H9 (cell line): ENCODE results near the gene PEX14. TPM values are rescaled to one million over a fixed set of nuclear protein-coding genes. Genes with fewer than 3 reads are reported as not detected.

Experiments used
- DNase-seq: peaks from one replicate; pipeline ENCODE4 v3.0.0-alpha.2; 2017
- H2AFZ ChIP-seq: one replicate; pipeline ENCODE4 v1.6.1; 2013; ENCODE audit warnings: mild to moderate bottlenecking, low read length, control low read depth, moderate library complexity
- H2AK5ac ChIP-seq: 2 replicates; pipeline ENCODE4 v1.6.1; 2013; ENCODE audit warnings: low read length, control low read depth, mixed read lengths; ENCODE audit not compliant: insufficient read length
- H2BK120ac ChIP-seq: one replicate; pipeline ENCODE4 v1.6.1; 2013; ENCODE audit warnings: low read depth, mild to moderate bottlenecking, low read length, control low read depth, inconsistent platforms; ENCODE audit not compliant: poor library complexity, severe bottlenecking
- H2BK12ac ChIP-seq: 2 replicates; pipeline ENCODE4 v1.6.1; 2013; ENCODE audit warnings: low read length, control low read depth, mixed read lengths, low read depth; ENCODE audit not compliant: insufficient read length
- H2BK15ac ChIP-seq: 2 replicates; pipeline ENCODE4 v1.6.1; 2013; ENCODE audit warnings: low read depth, low read length, control low read depth
- H2BK20ac ChIP-seq: one replicate; pipeline ENCODE4 v1.6.1; 2013; ENCODE audit warnings: low read depth, mild to moderate bottlenecking, low read length, control low read depth, inconsistent platforms; ENCODE audit not compliant: poor library complexity, severe bottlenecking
- H2BK5ac ChIP-seq: 2 replicates; pipeline ENCODE4 v1.6.1; 2013; ENCODE audit warnings: low read length, control low read depth, mixed read lengths; ENCODE audit not compliant: insufficient read length
- H3K14ac ChIP-seq: 2 replicates; pipeline ENCODE4 v1.6.1; 2013; ENCODE audit warnings: low read length, control low read depth; ENCODE audit not compliant: insufficient read depth
- H3K18ac ChIP-seq: 2 replicates; pipeline ENCODE4 v1.6.1; 2013; ENCODE audit warnings: low read depth, mild to moderate bottlenecking, mixed read lengths, low read length, control low read depth; ENCODE audit not compliant: insufficient read length
- H3K23ac ChIP-seq: 2 replicates; pipeline ENCODE4 v1.6.1; 2013; ENCODE audit warnings: low read length, control low read depth, mixed read lengths, low read depth; ENCODE audit not compliant: insufficient read length
- H3K23me2 ChIP-seq: 2 replicates; pipeline ENCODE4 v1.6.1; 2013; ENCODE audit warnings: low read depth, mild to moderate bottlenecking, mixed read lengths, low read length, control low read depth; ENCODE audit not compliant: insufficient read length, poor library complexity, severe bottlenecking
- H3K27ac ChIP-seq: 2 replicates; pipeline ENCODE4 v1.5.1; 2013; ENCODE audit warnings: low read length, control low read depth, mixed read lengths, low read depth; ENCODE audit not compliant: insufficient read length
- H3K27me3 ChIP-seq: 2 replicates; pipeline ENCODE4 v1.6.1; 2013; ENCODE audit warnings: low read length, control low read depth, inconsistent platforms; ENCODE audit not compliant: insufficient read depth
- H3K4ac ChIP-seq: 2 replicates; pipeline ENCODE4 v1.6.1; 2013; ENCODE audit warnings: low read depth, mild to moderate bottlenecking, control low read depth, inconsistent platforms, low read length, moderate library complexity
- H3K4me1 ChIP-seq: 2 replicates; pipeline ENCODE4 v1.6.1; 2013; ENCODE audit warnings: low read length, control low read depth, inconsistent platforms; ENCODE audit not compliant: insufficient read depth
- H3K4me2 ChIP-seq: 2 replicates; pipeline ENCODE4 v1.6.1; 2013; ENCODE audit warnings: low read length, control low read depth, mixed read lengths; ENCODE audit not compliant: insufficient read length, insufficient read depth
- H3K56ac ChIP-seq: 2 replicates; pipeline ENCODE4 v1.6.1; 2013; ENCODE audit warnings: low read depth, mild to moderate bottlenecking, mixed read lengths, low read length, control low read depth; ENCODE audit not compliant: insufficient read length
- H3K79me1 ChIP-seq: 2 replicates; pipeline ENCODE4 v1.6.1; 2013; ENCODE audit warnings: low read depth, mild to moderate bottlenecking, moderate library complexity, low read length, control low read depth, inconsistent platforms; ENCODE audit not compliant: insufficient read depth, poor library complexity, severe bottlenecking
- H3K79me2 ChIP-seq: 2 replicates; pipeline ENCODE4 v1.6.1; 2013; ENCODE audit warnings: low read length, control low read depth, inconsistent platforms; ENCODE audit not compliant: insufficient read depth
- H3K9ac ChIP-seq: 2 replicates; pipeline ENCODE4 v1.6.1; 2013; ENCODE audit warnings: low read length, control low read depth, mixed read lengths; ENCODE audit not compliant: insufficient read length; ENCODE audit errors: extremely low read depth
- H3K9me3 ChIP-seq: one replicate; pipeline ENCODE4 v1.6.1; 2013; ENCODE audit warnings: low read depth, low read length, inconsistent platforms; ENCODE audit not compliant: control insufficient read depth
- H3T11ph ChIP-seq: one replicate; pipeline ENCODE4 v1.6.1; 2013; ENCODE audit warnings: mild to moderate bottlenecking, low read length, control low read depth, inconsistent platforms
- H4K20me1 ChIP-seq: one replicate; pipeline ENCODE4 v1.6.1; 2013; ENCODE audit not compliant: control insufficient read depth, insufficient read length, insufficient read depth
- H4K5ac ChIP-seq: 2 replicates; pipeline ENCODE4 v1.6.1; 2013; ENCODE audit warnings: low read depth, mild to moderate bottlenecking, mixed read lengths, low read length, control low read depth; ENCODE audit not compliant: insufficient read length
- H4K8ac ChIP-seq: replicated peaks from 2 replicates; pipeline ENCODE4 v1.6.1; 2013; ENCODE audit warnings: low read length, control low read depth, mixed read lengths, low read depth; ENCODE audit not compliant: insufficient read length
- H4K91ac ChIP-seq: 2 replicates; pipeline ENCODE4 v1.6.1; 2013; ENCODE audit warnings: low read depth, mild to moderate bottlenecking, moderate library complexity, mixed read lengths, low read length, control low read depth; ENCODE audit not compliant: insufficient read length
- H3K27ac Mint-ChIP-seq, 3 experiments: 2 replicates in 2 of 3; 3 replicates in 1 of 3; pipeline ENCODE4 v1.8.0; 2020 to 2021; ENCODE audit warnings: mixed read lengths in 3 of 3, mild to moderate bottlenecking in 1 of 3, moderate library complexity in 1 of 3
- H3K27me3 Mint-ChIP-seq: 2 replicates; pipeline ENCODE4 v1.8.0; 2021; ENCODE audit warnings: low read depth, mild to moderate bottlenecking, moderate library complexity, mixed read lengths
- H3K36me3 Mint-ChIP-seq, 3 experiments: 2 replicates in 2 of 3; 3 replicates in 1 of 3; pipeline ENCODE4 v1.8.0; 2020 to 2021; ENCODE audit warnings: low read depth in 3 of 3, mixed read lengths in 3 of 3; ENCODE audit not compliant: insufficient read depth in 1 of 3
- H3K4me1 Mint-ChIP-seq, 2 experiments: 2 replicates each; pipeline ENCODE4 v1.8.0; 2020; ENCODE audit warnings: mixed read lengths in 2 of 2
- H3K4me3 Mint-ChIP-seq, 2 experiments: 2 replicates in 1 of 2; 3 replicates in 1 of 2; pipeline ENCODE4 v1.8.0; 2020 to 2021; ENCODE audit warnings: mild to moderate bottlenecking in 2 of 2, mixed read lengths in 2 of 2, moderate library complexity in 1 of 2
- H3K9me3 Mint-ChIP-seq, 2 experiments: 2 replicates in 1 of 2; 3 replicates in 1 of 2; pipeline ENCODE4 v1.8.0; 2020; ENCODE audit warnings: mild to moderate bottlenecking in 2 of 2, mixed read lengths in 2 of 2, moderate library complexity in 1 of 2
- CTCF ChIP-seq: fragments of 200-600 bp; sonication (generic); conservative IDR thresholded peaks from 3 replicates; pipeline ENCODE4 v1.8.0; 2021; ENCODE audit warnings: antibody characterized with exemption, mild to moderate bottlenecking
- whole genome bisulfite sequencing: extraction: QIAGEN DNeasy Blood & Tissue Kit; methylation state at CpG from one replicate; pipeline ENCODE4 v1.1.7; 2013; ENCODE audit warnings: missing lambda C conversion rate, low lambda C conversion rate, mixed read lengths; ENCODE audit not compliant: insufficient read length; ENCODE audit errors: extremely low coverage; 5-methylcytosine and 5-hydroxymethylcytosine counted together
- total RNA-seq: library from RNA; stranded (reverse); gene quantifications from 2 replicates; pipeline ENCODE4 v1.2.1, GENCODE V29; 2021

PEX14 gene
- total RNA-seq, 1 experiment from 2014 or later = 23.9 TPM

- DNase-seq = peak; percentile 78
- peaks cover 50 to 54% of the 10 kb centered on the region in 2 experiments for H3K4me1 Mint-ChIP-seq
- H2AK5ac ChIP-seq = no peak overlapping the region
- H3K27me3 ChIP-seq = no peaks in the 10 kb centered on the region
- no peak overlapping the region for H3K14ac ChIP-seq
- H3K9ac ChIP-seq = no peak overlapping the region
- H2AFZ ChIP-seq = no peak overlapping the region
- H3K9me3 ChIP-seq = no peaks in the 10 kb centered on the region
- peaks cover 10% of the 10 kb centered on the region for H3K4me1 ChIP-seq
- no peak overlapping the region for H4K8ac ChIP-seq
- H3K79me2 ChIP-seq = no peaks in the 10 kb centered on the region
- H2BK12ac ChIP-seq = no peak overlapping the region
- no peaks in the 10 kb centered on the region for H3K27me3 Mint-ChIP-seq
- H3K23me2 ChIP-seq = no peaks in the 10 kb centered on the region
- peak; percentile 93 for TF ChIP-seq CTCF
- H3K27ac ChIP-seq = no peak overlapping the region
- H3K18ac ChIP-seq = no peak overlapping the region
- peak overlapping the region; percentile 17 to 38; a peak in 3 of 5 replicates for H3K4me3 Mint-ChIP-seq
- H3K79me1 ChIP-seq = no peaks in the 10 kb centered on the region
- H2BK20ac ChIP-seq = no peak overlapping the region
- no peak overlapping the region for H3K23ac ChIP-seq
- no CpG with 5 or more reads among the region's 20 CpGs for WGBS
- H3K4ac ChIP-seq = no peak overlapping the region
- no peak overlapping the region for H2BK5ac ChIP-seq
- no peak overlapping the region for H3T11ph ChIP-seq
- no peaks in the 10 kb centered on the region for H3K9me3 Mint-ChIP-seq
- H3K56ac ChIP-seq = no peak overlapping the region
- H2BK120ac ChIP-seq = no peak overlapping the region
- peak overlapping the region in 1 of 3 experiments; percentile 60; a peak in 3 of 7 replicates for H3K27ac Mint-ChIP-seq
- H4K91ac ChIP-seq = no peak overlapping the region
- H2BK15ac ChIP-seq = no peak overlapping the region
- H4K5ac ChIP-seq = no peak overlapping the region
- no peaks in the 10 kb centered on the region for H4K20me1 ChIP-seq
- H3K4me2 ChIP-seq = peak overlapping the region; percentile 46
- no peaks in the 10 kb centered on the region for H3K36me3 Mint-ChIP-seq
Measured at GRCh38 chr1:10530281-10530740, 55.6 kb downstream of the PEX14 start.
